Retinal pigment epithelial cell (primary cell): ENCODE data around the gene MUC13.
A peak's percentile ranks its signal among the peaks of the same experiment; 100 is the strongest.

Experiments
- DNase-seq: peaks from one replicate; pipeline ENCODE4 v3.0.0-alpha.2; 2010; ENCODE audit warnings: low read depth
- H3K4me3 ChIP-seq: 2 replicates; pipeline ENCODE4 v1.5.1; 2011; ENCODE audit warnings: mild to moderate bottlenecking, low read length, control low read depth, moderate library complexity
- CTCF ChIP-seq: conservative IDR thresholded peaks from 2 replicates; pipeline ENCODE4 v1.5.1; 2011; ENCODE audit warnings: low read depth, low read length, control low read depth, inconsistent platforms

MUC13 gene

GRCh38 chr3:124935794-124936542 lies 1.4 kb upstream of the MUC13 start:
- TF ChIP-seq CTCF, result no peak
- DNase-seq, result no peak
- H3K4me3 ChIP-seq, result no peak overlapping the region

- TF ChIP-seq CTCF, result no peak
- DNase-seq, result no peak
Observed at GRCh38 chr3:124935264-124935663, 713 bp upstream of the MUC13 start.

GRCh38 chr3:124928333-124929202 lies 6.0 kb downstream of the MUC13 start:
- TF ChIP-seq CTCF, result peak; percentile 82
- no peak overlapping the region for H3K4me3 ChIP-seq
- peak; percentile 25 for DNase-seq

More at GRCh38 chr3:124935264-124935663, 713 bp upstream of the MUC13 start:
- no peak overlapping the region for H3K4me3 ChIP-seq

- no peak for TF ChIP-seq CTCF
- no peak for DNase-seq
- H3K4me3 ChIP-seq, result no peak overlapping the region
Observed at GRCh38 chr3:124927574-124928045, 6.9 kb downstream of the MUC13 start.

GRCh38 chr3:124926426-124927101 lies 8.0 kb downstream of the MUC13 start:
- no peak for DNase-seq
- no peak overlapping the region for H3K4me3 ChIP-seq
- no peak for TF ChIP-seq CTCF

GRCh38 chr3:124924741-124925140 lies 9.8 kb downstream of the MUC13 start:
- no peak for TF ChIP-seq CTCF
- H3K4me3 ChIP-seq, result no peak overlapping the region
- no peak for DNase-seq
